ENCODE results near the gene APH1A.

APH1A gene

DNA sequence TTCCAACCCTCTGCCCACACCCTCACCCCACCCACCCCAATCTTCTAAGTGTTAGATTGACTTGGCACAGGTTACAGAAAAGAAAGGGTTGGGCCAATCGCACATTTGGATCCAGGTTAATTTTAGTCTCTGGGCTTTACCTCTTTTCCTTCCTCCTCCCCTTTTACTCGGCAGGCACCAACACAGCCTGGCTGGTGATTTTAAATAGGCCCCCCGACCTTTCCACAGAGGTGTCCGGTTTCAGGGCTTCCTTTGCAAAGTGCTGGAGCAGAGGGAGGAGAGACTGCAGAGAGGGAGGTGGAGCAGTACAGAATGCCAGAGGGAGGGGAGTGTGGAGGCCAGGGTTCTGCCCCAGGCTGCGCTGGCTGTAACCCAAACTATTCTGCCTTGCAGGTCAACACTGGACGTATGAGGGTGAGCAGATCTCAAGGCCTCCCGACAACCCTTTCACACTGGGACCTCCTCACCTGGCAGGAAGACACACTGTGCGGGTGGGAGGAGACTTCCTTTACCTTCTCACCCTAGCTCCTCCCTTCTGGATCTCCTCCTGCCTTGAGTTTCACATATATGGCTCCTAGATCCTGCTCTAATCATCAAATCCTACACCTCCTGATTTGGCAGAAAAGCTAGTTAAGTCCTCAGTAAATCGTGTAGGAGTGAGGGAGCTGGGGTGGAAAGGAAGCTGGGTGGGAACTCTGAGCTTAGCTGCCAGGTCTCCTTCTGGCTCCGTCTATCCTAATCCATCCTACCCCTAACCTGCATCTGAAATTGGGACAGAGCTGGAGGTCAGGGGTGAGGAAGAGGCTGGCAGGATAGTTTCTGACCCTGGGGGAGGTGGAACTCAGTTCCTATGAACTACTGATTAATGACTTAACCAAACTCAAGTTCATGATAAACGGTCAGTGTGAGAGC is 8.8 kb downstream of the APH1A start:
- in situ Hi-C loops (cut with MboI; ENCODE audit: low pct_unique_long_range_greater_than_20kb, low sequenced_read_pairs, unreplicated experiment): loop anchor here (25.0 kb wide), 1 partner anchor 277 kb away; the partner anchor contains the start of gene ADAMTSL4
- TF ChIP-seq, protein P1, sequence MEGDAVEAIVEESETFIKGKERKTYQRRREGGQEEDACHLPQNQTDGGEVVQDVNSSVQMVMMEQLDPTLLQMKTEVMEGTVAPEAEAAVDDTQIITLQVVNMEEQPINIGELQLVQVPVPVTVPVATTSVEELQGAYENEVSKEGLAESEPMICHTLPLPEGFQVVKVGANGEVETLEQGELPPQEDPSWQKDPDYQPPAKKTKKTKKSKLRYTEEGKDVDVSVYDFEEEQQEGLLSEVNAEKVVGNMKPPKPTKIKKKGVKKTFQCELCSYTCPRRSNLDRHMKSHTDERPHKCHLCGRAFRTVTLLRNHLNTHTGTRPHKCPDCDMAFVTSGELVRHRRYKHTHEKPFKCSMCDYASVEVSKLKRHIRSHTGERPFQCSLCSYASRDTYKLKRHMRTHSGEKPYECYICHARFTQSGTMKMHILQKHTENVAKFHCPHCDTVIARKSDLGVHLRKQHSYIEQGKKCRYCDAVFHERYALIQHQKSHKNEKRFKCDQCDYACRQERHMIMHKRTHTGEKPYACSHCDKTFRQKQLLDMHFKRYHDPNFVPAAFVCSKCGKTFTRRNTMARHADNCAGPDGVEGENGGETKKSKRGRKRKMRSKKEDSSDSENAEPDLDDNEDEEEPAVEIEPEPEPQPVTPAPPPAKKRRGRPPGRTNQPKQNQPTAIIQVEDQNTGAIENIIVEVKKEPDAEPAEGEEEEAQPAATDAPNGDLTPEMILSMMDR (IDR thresholded peaks at IDR 0.05; ENCODE audit: extremely low read depth, insufficient read depth, missing control alignments): no peak
- no peak for DNase-seq (ENCODE audit: low spot score)

- DNase-seq (ENCODE audit: low spot score): no peak
- TF ChIP-seq, protein P1 (IDR thresholded peaks at IDR 0.05; ENCODE audit: extremely low read depth, insufficient read depth, missing control alignments): no peak
- in situ Hi-C loops (cut with MboI; ENCODE audit: low pct_unique_long_range_greater_than_20kb, low sequenced_read_pairs, unreplicated experiment): loop anchor here (25.0 kb wide), 1 partner anchor 278 kb away; the partner anchor contains the start of gene ADAMTSL4
Observed at GRCh38 chr1:150259217-150259616, 9.6 kb downstream of the APH1A start.

DNA sequence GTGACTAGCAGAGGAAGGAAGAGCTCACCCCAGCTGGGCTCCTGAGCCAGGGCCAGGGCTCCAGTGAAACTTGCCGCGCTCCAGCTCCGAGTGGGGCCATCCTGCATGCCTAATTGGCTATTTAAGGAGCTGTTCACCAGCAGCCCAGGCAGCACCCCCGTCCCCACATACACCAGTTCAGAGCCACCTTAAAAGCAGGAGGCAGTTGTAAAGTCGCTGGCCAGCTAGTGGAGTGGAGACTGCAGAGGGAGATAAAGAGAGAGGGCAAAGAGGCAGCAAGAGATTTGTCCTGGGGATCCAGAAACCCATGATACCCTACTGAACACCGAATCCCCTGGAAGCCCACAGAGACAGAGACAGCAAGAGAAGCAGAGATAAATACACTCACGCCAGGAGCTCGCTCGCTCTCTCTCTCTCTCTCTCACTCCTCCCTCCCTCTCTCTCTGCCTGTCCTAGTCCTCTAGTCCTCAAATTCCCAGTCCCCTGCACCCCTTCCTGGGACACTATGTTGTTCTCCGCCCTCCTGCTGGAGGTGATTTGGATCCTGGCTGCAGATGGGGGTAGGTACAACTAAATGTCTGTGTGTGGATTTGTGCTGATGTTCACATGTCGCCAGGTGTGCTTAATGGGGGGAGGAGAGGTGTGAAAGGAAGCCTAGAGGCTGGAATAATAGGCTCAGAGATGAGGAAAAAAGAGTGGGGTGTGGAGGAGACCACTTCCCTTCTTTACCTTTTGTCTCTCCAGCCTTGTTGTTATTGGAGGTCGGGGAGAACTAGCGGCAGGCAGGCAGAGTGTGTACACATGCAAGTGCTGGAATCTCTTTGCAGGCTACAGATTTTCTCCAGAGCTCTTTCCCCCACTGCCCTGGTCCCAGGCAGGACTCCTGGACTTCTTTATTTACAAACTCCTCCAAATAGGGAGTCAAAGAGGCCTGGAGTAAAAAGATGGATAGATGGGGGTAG is 10.9 kb downstream of the APH1A start, which contains the start of gene CA14:
CA14 (plus strand) TSS at position 151 of the 962 bp plus-strand sequence; CDS start at position 506, 355 bp downstream.
- no peak for DNase-seq (ENCODE audit: low spot score)
- TF ChIP-seq, protein P1 (IDR thresholded peaks at IDR 0.05; ENCODE audit: extremely low read depth, insufficient read depth, missing control alignments): no peak
- in situ Hi-C loops (cut with MboI; ENCODE audit: low pct_unique_long_range_greater_than_20kb, low sequenced_read_pairs, unreplicated experiment): loop anchor here (25.0 kb wide), 1 partner anchor 279 kb away; the partner anchor contains the start of gene ADAMTSL4

- in situ Hi-C loops (cut with MboI; ENCODE audit: low pct_unique_long_range_greater_than_20kb, low sequenced_read_pairs, unreplicated experiment): loop anchor here (25.0 kb wide), 1 partner anchor 281 kb away; the partner anchor contains the start of gene ADAMTSL4
- DNase-seq (ENCODE audit: low spot score): no peak
- TF ChIP-seq, protein P1 (IDR thresholded peaks at IDR 0.05; ENCODE audit: extremely low read depth, insufficient read depth, missing control alignments): no peak
Observed at GRCh38 chr1:150256554-150257341, 12.1 kb downstream of the APH1A start.

DNA sequence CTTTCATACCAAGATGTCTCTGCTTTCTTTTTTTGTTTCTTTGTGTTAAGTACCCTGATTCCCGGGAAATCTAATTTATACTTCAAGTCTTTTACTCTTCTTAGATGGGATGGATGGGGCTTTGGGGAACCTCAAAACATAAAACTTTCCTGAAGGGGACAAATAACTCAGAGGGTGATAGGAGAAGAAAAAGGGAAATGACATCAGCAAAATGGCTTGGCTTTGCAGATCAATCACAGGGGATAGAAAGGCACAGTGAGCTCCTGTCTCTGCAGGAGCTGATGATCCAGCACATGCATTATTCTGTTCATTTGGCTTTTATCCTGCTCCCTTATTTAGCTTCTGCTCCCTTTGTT is 12.6 kb downstream of the APH1A start:
- no peak for DNase-seq (ENCODE audit: low spot score)
- TF ChIP-seq, protein P1 (IDR thresholded peaks at IDR 0.05; ENCODE audit: extremely low read depth, insufficient read depth, missing control alignments): no peak
- in situ Hi-C loops (cut with MboI; ENCODE audit: low pct_unique_long_range_greater_than_20kb, low sequenced_read_pairs, unreplicated experiment): loop anchor here (25.0 kb wide), 1 partner anchor 281 kb away; the partner anchor contains the start of gene ADAMTSL4

Measured in GM13977 (cell line).